ENCODE results near the gene VWA5B1. TPM values are rescaled to one million over a fixed set of nuclear protein-coding genes. Genes with fewer than 3 reads are reported as not detected.

VWA5B1 gene
- total and polyA plus RNA-seq, 10 donors = 0.28 TPM; not detected in 9

DNA sequence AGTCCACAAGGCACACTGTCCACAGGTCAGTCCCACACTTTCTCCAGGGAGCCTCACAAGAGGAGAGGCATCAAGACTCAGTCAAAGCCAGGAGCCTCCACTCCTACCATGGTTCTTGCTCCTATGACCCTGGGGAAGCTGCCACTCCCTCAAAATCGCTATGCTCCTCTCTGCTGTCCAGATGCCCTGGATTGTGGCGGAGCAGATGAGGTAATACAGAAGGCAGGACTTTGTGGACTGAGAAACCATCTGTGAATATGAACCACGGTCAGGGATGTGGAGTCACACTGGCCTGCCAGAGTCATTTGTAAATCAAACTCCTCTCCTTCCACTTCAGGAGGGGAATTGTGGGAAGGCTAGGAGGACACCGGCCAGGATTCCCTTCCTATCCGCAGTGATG is 20.6 kb downstream of the VWA5B1 start:
- WGBS, 5 donors = 79 to 86% (median 84%) methylated on average over 5 of the region's 5 CpGs
- Histone ChIP-seq H3K4me3 (no peak overlapping the region), H3K4me1 (no peaks in the 10 kb centered on the region), H3K27ac (no peak overlapping the region), H3K9me3 (no peaks in the 10 kb centered on the region), H3K36me3 (no peaks in the 10 kb centered on the region), H3K27me3 (replicated peaks in 1 of 7) (peaks cover 0 to 17% (median 0%) of the 10 kb centered on the region in 7 donors)
- intact Hi-C loops (cut with DNase I; ENCODE audit: low total_unique reads) = no loop called here
- no peak for DNase-seq
- TF ChIP-seq, protein P1, sequence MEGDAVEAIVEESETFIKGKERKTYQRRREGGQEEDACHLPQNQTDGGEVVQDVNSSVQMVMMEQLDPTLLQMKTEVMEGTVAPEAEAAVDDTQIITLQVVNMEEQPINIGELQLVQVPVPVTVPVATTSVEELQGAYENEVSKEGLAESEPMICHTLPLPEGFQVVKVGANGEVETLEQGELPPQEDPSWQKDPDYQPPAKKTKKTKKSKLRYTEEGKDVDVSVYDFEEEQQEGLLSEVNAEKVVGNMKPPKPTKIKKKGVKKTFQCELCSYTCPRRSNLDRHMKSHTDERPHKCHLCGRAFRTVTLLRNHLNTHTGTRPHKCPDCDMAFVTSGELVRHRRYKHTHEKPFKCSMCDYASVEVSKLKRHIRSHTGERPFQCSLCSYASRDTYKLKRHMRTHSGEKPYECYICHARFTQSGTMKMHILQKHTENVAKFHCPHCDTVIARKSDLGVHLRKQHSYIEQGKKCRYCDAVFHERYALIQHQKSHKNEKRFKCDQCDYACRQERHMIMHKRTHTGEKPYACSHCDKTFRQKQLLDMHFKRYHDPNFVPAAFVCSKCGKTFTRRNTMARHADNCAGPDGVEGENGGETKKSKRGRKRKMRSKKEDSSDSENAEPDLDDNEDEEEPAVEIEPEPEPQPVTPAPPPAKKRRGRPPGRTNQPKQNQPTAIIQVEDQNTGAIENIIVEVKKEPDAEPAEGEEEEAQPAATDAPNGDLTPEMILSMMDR (IDR thresholded peaks at IDR 0.05 in 8 of 11, conservative IDR thresholded peaks at IDR 0.05 in 3 of 11) = no peak
- TF ChIP-seq POLR2A (IDR thresholded peaks at IDR 0.05) (no peak), POLR2AphosphoS5 (IDR thresholded peaks at IDR 0.05) (no peak)

DNA sequence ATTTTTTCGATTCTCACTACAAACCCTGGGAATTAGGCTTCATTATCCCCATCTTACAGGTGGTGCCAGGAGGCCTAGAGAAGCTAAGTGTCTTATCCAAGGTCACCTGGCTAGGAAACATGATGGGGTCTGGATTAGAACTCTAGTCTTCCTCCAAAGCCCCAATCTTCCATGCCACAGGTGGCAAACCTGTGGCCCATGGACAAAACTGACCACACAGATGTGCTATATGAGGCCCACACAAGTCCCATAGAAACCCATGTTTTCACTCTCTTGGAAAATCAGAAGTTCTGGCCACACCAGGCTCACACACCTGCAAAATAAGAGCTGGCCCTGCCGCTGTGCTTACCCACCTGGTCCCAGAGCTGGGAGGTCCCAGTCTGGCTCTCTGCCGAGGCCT is 21.6 kb downstream of the VWA5B1 start:
- H3K27ac ChIP-seq = no peak overlapping the region
- TF ChIP-seq POLR2A (IDR thresholded peaks at IDR 0.05) = no peak
- TF ChIP-seq POLR2AphosphoS5 (IDR thresholded peaks at IDR 0.05) = no peak
- TF ChIP-seq, protein P1 (IDR thresholded peaks at IDR 0.05 in 8 of 11, conservative IDR thresholded peaks at IDR 0.05 in 3 of 11) = no peak
- H3K36me3 ChIP-seq = no peaks in the 10 kb centered on the region
- no peak for DNase-seq
- 85 to 93% (median 91%) methylated on average over 3 of the region's 3 CpGs for WGBS, 5 donors
- H3K9me3 ChIP-seq = no peaks in the 10 kb centered on the region
- H3K4me3 ChIP-seq = no peak overlapping the region
- H3K27me3 ChIP-seq (replicated peaks in 1 of 7) = peaks cover 0 to 17% (median 0%) of the 10 kb centered on the region in 7 donors
- intact Hi-C loops (cut with DNase I; ENCODE audit: low total_unique reads) = no loop called here
- no peaks in the 10 kb centered on the region for H3K4me1 ChIP-seq

DNA sequence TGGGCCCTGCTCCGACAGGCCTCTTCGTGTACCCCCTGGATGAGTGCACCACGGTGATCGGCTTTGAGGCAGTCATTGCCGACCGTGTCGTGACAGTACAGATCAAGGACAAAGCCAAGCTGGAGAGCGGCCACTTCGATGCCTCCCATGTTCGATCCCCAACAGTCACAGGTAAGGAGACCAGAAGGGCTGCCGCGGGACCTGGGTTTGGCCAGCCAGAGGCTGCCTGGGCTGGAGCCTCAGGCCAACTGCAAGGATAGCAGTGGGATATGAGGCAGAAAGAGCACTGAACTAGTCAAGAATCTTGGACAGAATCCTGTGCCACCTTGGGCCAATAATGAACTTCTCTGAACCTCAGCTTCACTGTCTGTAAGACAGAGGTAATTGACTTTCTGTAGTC is 22.1 kb downstream of the VWA5B1 start:
- H3K36me3 ChIP-seq = no peaks in the 10 kb centered on the region
- H3K27me3 ChIP-seq (replicated peaks in 1 of 7) = peaks cover 0 to 17% (median 0%) of the 10 kb centered on the region in 7 donors
- no peaks in the 10 kb centered on the region for H3K4me1 ChIP-seq
- H3K4me3 ChIP-seq = no peak overlapping the region
- no peak for DNase-seq
- no peaks in the 10 kb centered on the region for H3K9me3 ChIP-seq
- TF ChIP-seq POLR2AphosphoS5 (IDR thresholded peaks at IDR 0.05) (no peak), POLR2A (IDR thresholded peaks at IDR 0.05) (no peak)
- TF ChIP-seq, protein P1 (IDR thresholded peaks at IDR 0.05 in 8 of 11, conservative IDR thresholded peaks at IDR 0.05 in 3 of 11) = no peak
- 84 to 100% (median 94%) methylated on average over 2 to 12 of the region's 12 CpGs for WGBS, 5 donors
- no peak overlapping the region for H3K27ac ChIP-seq
- intact Hi-C loops (cut with DNase I; ENCODE audit: low total_unique reads) = no loop called here

DNA sequence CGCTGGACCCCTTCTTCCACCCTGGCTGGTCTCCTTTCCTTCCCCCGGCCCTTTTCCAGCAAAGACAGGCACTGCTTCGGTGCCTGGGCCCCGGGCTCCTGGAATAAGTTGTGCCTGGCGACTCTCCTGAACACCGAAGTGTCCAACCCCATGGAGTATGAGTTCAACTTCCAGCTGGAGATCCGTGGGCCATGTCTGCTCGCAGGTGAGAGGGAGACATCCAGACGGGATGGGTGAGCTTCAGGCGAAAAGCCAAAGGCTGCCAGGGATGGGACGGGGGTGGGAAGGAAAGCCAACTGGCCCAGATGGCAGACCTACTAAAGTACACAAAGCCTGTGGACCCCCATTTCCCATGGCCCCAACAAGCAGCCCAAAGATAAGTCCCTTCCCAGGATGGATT is 26.8 kb downstream of the VWA5B1 start:
- H3K27me3 ChIP-seq (replicated peaks in 1 of 7) = peaks cover 0 to 5% (median 0%) of the 10 kb centered on the region in 7 donors
- no peaks in the 10 kb centered on the region for H3K9me3 ChIP-seq
- no peak overlapping the region for H3K4me3 ChIP-seq
- no peak overlapping the region for H3K27ac ChIP-seq
- TF ChIP-seq POLR2A (IDR thresholded peaks at IDR 0.05) = no peak
- no peak for TF ChIP-seq POLR2AphosphoS5 (IDR thresholded peaks at IDR 0.05)
- TF ChIP-seq, protein P1 (IDR thresholded peaks at IDR 0.05 in 8 of 11, conservative IDR thresholded peaks at IDR 0.05 in 3 of 11) = no peak
- H3K36me3 ChIP-seq = no peaks in the 10 kb centered on the region
- WGBS, 5 donors = 87 to 92% (median 90%) methylated on average over 11 of the region's 11 CpGs
- peaks cover 5 to 15% (median 9%) of the 10 kb centered on the region in 6 donors for H3K4me1 ChIP-seq
- intact Hi-C loops (cut with DNase I; ENCODE audit: low total_unique reads) = no loop called here
- no peak for DNase-seq

All from spleen (tissue), 11 donors.